Activated B cell treated with CpG ODN at 0.5 μM for 24 hours (primary cell): ENCODE data around the gene SCYL3. TPM values are rescaled to one million over a fixed set of nuclear protein-coding genes. Genes with fewer than 3 reads are reported as not detected.
A peak's percentile ranks its signal among the peaks of the same experiment; 100 is the strongest.
"Not testable (repeated sequence)": the region's sequence is repeated elsewhere in the genome, so short reads cannot be mapped to it uniquely, and the experiment has no call there.

ENCODE experiments used
- ATAC-seq: fragments of 200-7000 bp; cut with Tn5 transposase; one replicate; pipeline ENCODE4 v1.10.0; 2021; ENCODE audit warnings: low read depth, mild to moderate bottlenecking, moderate library complexity
- CTCF ChIA-PET: fragments of 350-600 bp; sonication (Branson Sonifier 250); formaldehyde crosslinking; loops from one replicate; lab custom pipeline; 2021; ENCODE audit warnings: antibody characterized with exemption; lab: Charles Lee
- POLR2A ChIA-PET: fragments of 350-600 bp; sonication (Branson Sonifier 250); formaldehyde crosslinking; loops from one replicate; lab custom pipeline; 2021; ENCODE audit warnings: antibody characterized with exemption; lab: Charles Lee
- DNase-seq: peaks from one replicate; pipeline ENCODE4 v3.0.0; 2022
- H3K27ac Mint-ChIP-seq: one replicate; pipeline ENCODE4 v1.8.0; 2020; ENCODE audit warnings: mixed read lengths
- H3K27me3 Mint-ChIP-seq: one replicate; pipeline ENCODE4 v1.8.0; 2021; ENCODE audit warnings: mixed read lengths
- H3K36me3 Mint-ChIP-seq: one replicate; pipeline ENCODE4 v1.8.0; 2021; ENCODE audit warnings: low read depth, mixed read lengths
- H3K4me1 Mint-ChIP-seq: one replicate; pipeline ENCODE4 v1.8.0; 2021; ENCODE audit warnings: mixed read lengths
- H3K4me3 Mint-ChIP-seq: one replicate; pipeline ENCODE4 v1.8.0; 2020; ENCODE audit warnings: mild to moderate bottlenecking, mixed read lengths
- H3K9me3 Mint-ChIP-seq: one replicate; pipeline ENCODE4 v1.8.0; 2020; ENCODE audit warnings: mixed read lengths
- intact Hi-C: fragments of 100-400 bp; cut with micrococcal nuclease; formaldehyde crosslinking; loops from one replicate; pipeline ENCODE4 v1.15.1; 2024
- total RNA-seq: library from RNA; stranded (reverse); gene quantifications from 2 replicates; pipeline ENCODE4 v1.2.3, GENCODE V29; 2022
- TF ChIP-seq, protein P1 (sequence below): fragments of 200-600 bp; IDR thresholded peaks from one replicate; pipeline ENCODE4 v1.8.0; 2022; ENCODE audit warnings: antibody characterized with exemption, mild to moderate bottlenecking

The SCYL3 gene
- total RNA-seq, 1 donor from 2014 or later, result 16.2 TPM

- Mint-ChIP-seq H3K4me1 (no peaks in the 10 kb centered on the region), H3K27me3 (no peaks in the 10 kb centered on the region), H3K9me3 (no peaks in the 10 kb centered on the region), H3K4me3 (no peak overlapping the region), H3K36me3 (peaks cover 6% of the 10 kb centered on the region), H3K27ac (no peak overlapping the region)
- ATAC-seq (no peak), DNase-seq (no peak)
- ChIA-PET CTCF (no interaction called here), POLR2A (no interaction called here)
- intact Hi-C loops, result loop anchor here (5.0 kb wide), 1 partner anchor 327 kb away; the partner anchor contains the start of gene SLC19A2
- TF ChIP-seq, protein P1, sequence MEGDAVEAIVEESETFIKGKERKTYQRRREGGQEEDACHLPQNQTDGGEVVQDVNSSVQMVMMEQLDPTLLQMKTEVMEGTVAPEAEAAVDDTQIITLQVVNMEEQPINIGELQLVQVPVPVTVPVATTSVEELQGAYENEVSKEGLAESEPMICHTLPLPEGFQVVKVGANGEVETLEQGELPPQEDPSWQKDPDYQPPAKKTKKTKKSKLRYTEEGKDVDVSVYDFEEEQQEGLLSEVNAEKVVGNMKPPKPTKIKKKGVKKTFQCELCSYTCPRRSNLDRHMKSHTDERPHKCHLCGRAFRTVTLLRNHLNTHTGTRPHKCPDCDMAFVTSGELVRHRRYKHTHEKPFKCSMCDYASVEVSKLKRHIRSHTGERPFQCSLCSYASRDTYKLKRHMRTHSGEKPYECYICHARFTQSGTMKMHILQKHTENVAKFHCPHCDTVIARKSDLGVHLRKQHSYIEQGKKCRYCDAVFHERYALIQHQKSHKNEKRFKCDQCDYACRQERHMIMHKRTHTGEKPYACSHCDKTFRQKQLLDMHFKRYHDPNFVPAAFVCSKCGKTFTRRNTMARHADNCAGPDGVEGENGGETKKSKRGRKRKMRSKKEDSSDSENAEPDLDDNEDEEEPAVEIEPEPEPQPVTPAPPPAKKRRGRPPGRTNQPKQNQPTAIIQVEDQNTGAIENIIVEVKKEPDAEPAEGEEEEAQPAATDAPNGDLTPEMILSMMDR, result no peak
Measured at GRCh38 chr1:169814265-169814664, 79.4 kb downstream of the SCYL3 start.

DNA sequence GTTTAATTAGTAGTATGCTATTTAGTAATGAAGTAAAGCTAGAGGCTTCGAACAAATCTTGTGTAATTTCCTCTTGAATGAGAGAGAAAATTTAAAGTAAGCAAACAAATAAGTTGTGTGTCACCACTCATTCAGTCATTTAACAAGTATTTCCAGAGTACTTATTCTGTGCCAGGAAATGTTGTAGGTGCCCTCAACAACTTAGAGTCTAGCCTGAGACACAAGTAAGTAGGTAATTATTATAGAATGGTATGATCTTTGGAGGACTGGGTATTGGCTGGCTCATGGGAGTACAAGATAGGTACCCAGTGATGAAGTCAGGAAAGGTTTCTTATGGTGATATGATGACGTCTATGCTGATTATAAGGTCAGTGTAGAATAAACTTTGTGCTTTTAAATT, 81.6 kb downstream of the SCYL3 start:
- intact Hi-C loops, result loop anchor here (5.0 kb wide), 1 partner anchor 325 kb away; the partner anchor contains the start of gene SLC19A2
- Mint-ChIP-seq H3K4me1 (no peaks in the 10 kb centered on the region), H3K4me3 (no peak overlapping the region), H3K27me3 (no peaks in the 10 kb centered on the region), H3K36me3 (peaks cover 10% of the 10 kb centered on the region), H3K27ac (no peak overlapping the region), H3K9me3 (no peaks in the 10 kb centered on the region)
- TF ChIP-seq, protein P1, result no peak
- ATAC-seq (no peak), DNase-seq (no peak)
- ChIA-PET POLR2A (no interaction called here), CTCF (interaction anchor here (0.7 to 1.0 kb wide), 2 partner anchors 211 to 262 kb away, joined by 3 to 4 read pairs; no protein-coding TSS in a partner anchor)

DNA sequence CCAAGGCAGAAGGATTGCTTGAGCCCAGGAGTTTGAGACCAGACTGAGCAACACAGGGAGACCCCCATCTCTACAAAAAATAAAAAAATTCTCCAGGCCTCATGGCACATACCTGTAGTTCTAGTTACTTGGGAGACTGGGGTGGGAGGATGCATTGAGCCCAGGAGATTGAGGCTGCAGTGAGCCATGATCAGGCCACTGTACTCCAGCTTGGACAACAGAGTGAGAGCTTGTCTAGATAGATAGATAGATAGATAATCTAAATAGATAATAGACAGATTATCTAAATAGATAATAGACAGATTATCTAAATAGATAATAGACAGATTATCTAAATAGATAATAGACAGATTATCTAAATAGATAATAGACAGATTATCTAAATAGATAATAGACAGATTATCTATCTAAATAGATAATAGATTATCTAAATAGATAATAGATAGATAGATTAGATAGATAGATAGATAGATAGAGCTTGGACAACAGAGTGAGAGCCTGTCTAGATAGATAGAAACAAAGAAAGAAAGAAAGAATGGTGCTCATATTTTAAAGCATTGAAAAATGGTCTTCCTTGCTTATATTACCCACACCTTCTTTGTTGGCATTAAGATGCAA, 82.2 kb downstream of the SCYL3 start:
- H3K4me3 Mint-ChIP-seq, ATAC-seq, H3K4me1 Mint-ChIP-seq, H3K27me3 Mint-ChIP-seq, H3K27ac Mint-ChIP-seq, H3K9me3 Mint-ChIP-seq, DNase-seq, POLR2A ChIA-PET: not testable (repeated sequence)
- intact Hi-C loops, result loop anchor here (5.0 kb wide), 1 partner anchor 324 kb away; the partner anchor contains the start of gene SLC19A2
- CTCF ChIA-PET, result interaction anchor here (1.0 to 1.6 kb wide), 2 partner anchors 14 to 210 kb away, joined by 3 to 4 read pairs; no protein-coding TSS in a partner anchor
- peaks cover 13% of the 10 kb centered on the region for H3K36me3 Mint-ChIP-seq

DNA sequence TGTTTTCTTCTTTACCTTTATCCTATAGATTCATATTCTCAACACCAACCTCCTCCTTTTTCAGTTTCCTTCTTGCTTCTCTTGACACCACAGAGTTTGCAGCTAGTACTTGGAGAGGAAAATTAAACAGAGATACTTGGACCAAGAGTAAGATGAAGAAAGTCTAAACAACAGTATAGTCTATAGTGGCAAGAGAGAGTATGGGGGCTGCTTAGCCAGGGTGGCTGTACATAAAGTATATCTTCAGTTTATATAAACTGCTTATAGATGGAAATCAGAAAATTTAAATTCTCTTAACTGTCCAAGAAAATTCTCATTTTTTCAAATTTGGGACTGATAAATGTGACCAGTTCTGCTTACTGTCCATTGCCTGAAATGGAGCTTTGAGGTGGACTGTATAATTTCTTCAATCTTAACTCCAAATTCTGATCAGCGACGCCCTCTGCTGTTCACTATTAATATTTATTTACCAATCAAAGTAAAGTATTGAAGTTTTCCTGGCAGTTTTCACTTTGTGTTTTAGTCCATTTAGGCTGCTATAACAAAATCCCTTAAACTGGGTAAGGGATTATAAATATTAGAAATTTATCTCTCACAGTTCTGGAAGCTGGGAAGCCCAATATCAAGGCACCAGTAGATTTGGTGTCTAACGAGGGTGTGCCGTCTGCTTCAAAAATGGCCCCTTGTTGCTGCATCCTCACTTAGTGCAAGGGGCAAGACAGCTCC, 84.2 kb downstream of the SCYL3 start:
- intact Hi-C loops, result loop anchor here (1.0 to 10.0 kb wide), 7 partner anchors 97 to 1465 kb away; partner anchors contain the start of genes F5 and SLC19A2
- ChIA-PET POLR2A (interaction anchor here (0.8 to 1.2 kb wide), 2 partner anchors 14 to 84 kb away, joined by 3 read pairs; partner anchors contain the start of genes METTL18 and SCYL3), CTCF (interaction anchor here (0.9 to 3.8 kb wide), 12 partner anchors 15 to 1467 kb away, joined by 3 to 62 read pairs (median 6); partner anchors contain the start of genes F5 and METTL18)
- H3K36me3 Mint-ChIP-seq, result peaks cover 18% of the 10 kb centered on the region
- no peaks in the 10 kb centered on the region for H3K9me3 Mint-ChIP-seq
- peak; percentile 37 for ATAC-seq
- H3K27me3 Mint-ChIP-seq, result no peaks in the 10 kb centered on the region
- DNase-seq, result no peak
- no peaks in the 10 kb centered on the region for H3K4me1 Mint-ChIP-seq
- H3K27ac Mint-ChIP-seq, result no peak overlapping the region
- TF ChIP-seq, protein P1, result peak; percentile 62
- H3K4me3 Mint-ChIP-seq, result no peak overlapping the region

DNA sequence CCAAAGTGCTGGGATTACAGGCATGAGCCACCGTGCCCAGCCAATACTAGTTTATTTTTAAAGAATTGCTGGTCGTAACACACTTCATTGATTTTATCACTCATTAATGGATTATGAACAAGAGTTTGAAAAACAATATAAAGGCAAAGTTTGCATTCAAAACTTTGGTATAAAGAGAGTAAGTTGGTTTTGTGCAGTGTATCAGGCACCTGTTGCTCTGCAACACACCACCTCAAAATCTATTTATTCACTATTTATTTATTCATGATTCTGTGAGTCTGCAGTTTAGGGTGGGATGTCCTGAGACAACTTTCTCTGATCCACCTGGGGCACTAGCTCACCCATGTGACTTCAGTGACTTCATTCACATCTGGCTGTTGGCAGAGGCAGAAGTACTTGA, 88.8 kb downstream of the SCYL3 start:
- DNase-seq, result no peak
- Mint-ChIP-seq H3K4me1 (no peaks in the 10 kb centered on the region), H3K27ac (no peak overlapping the region), H3K27me3 (no peaks in the 10 kb centered on the region), H3K36me3 (peaks cover 25% of the 10 kb centered on the region), H3K9me3 (no peaks in the 10 kb centered on the region), H3K4me3 (no peak overlapping the region)
- TF ChIP-seq, protein P1, result no peak
- ChIA-PET POLR2A (no interaction called here), CTCF (no interaction called here)
- ATAC-seq, result no peak
- intact Hi-C loops, result loop anchor here (5.0 to 10.0 kb wide), 2 partner anchors 338 to 1460 kb away; no protein-coding TSS in a partner anchor
